CD4-positive, alpha-beta memory T cell (primary cell): Measurements from ENCODE around the gene TMEM204. TPM values are rescaled to one million over a fixed set of nuclear protein-coding genes. Genes with fewer than 3 reads are reported as not detected.
A peak's percentile ranks its signal among the peaks of the same experiment; 100 is the strongest.

Experiments used
- CTCF ChIA-PET: fragments of 350-600 bp; sonication (Branson Sonifier 250); formaldehyde crosslinking; loops from one replicate; lab custom pipeline; 2021; ENCODE audit warnings: inconsistent platforms; ENCODE audit not compliant: partially characterized antibody; lab: Charles Lee
- POLR2A ChIA-PET: fragments of 350-600 bp; sonication (Branson Sonifier 250); formaldehyde crosslinking; loops from one replicate; lab custom pipeline; 2021; ENCODE audit not compliant: partially characterized antibody; lab: Charles Lee
- DNase-seq, 5 donors: peaks; one replicate each; pipeline versions ENCODE4 v3.0.0 to v3.0.0-alpha.2; 2020 to 2022; ENCODE audit warnings: mixed read lengths in 1 of 5
- H3K27ac ChIP-seq: one replicate; pipeline ENCODE4 v1.7.0; 2013; ENCODE audit warnings: low read depth, low read length
- H3K27me3 ChIP-seq: 2 replicates; pipeline ENCODE4 v1.7.0; 2013; ENCODE audit warnings: mild to moderate bottlenecking, low read length, moderate library complexity; ENCODE audit not compliant: insufficient read depth
- H3K36me3 ChIP-seq: 2 replicates; pipeline ENCODE4 v1.7.0; 2013; ENCODE audit warnings: mild to moderate bottlenecking, low read length, moderate library complexity; ENCODE audit not compliant: insufficient read depth
- H3K4me1 ChIP-seq: 2 replicates; pipeline ENCODE4 v1.7.0; 2013; ENCODE audit warnings: mild to moderate bottlenecking, low read length, moderate library complexity; ENCODE audit not compliant: insufficient read depth
- H3K4me3 ChIP-seq, 2 donors: one replicate each; pipeline ENCODE4 v1.7.0; 2013; ENCODE audit warnings: low read length in 2 of 2, mild to moderate bottlenecking in 1 of 2
- H3K9me3 ChIP-seq, 2 donors: one replicate each; pipeline ENCODE4 v1.7.0; 2013; ENCODE audit warnings: low read length in 2 of 2, control low read depth in 1 of 2; ENCODE audit not compliant: control insufficient read depth in 1 of 2
- H3K27ac Mint-ChIP-seq, 7 donors: one replicate each; pipeline ENCODE4 v1.8.0; 2020 to 2021; ENCODE audit warnings: mixed read lengths in 7 of 7, mild to moderate bottlenecking in 6 of 7, inconsistent platforms in 3 of 7, moderate library complexity in 3 of 7
- H3K27me3 Mint-ChIP-seq, 2 donors: one replicate each; pipeline ENCODE4 v1.8.0; 2020 to 2021; ENCODE audit warnings: mixed read lengths in 2 of 2
- H3K36me3 Mint-ChIP-seq, 2 donors: one replicate each; pipeline ENCODE4 v1.8.0; 2020 to 2021; ENCODE audit warnings: mixed read lengths in 2 of 2, inconsistent platforms in 1 of 2, mild to moderate bottlenecking in 1 of 2
- H3K4me1 Mint-ChIP-seq, 4 donors: one replicate each; pipeline ENCODE4 v1.8.0; 2020 to 2021; ENCODE audit warnings: mixed read lengths in 4 of 4, mild to moderate bottlenecking in 1 of 4
- H3K4me3 Mint-ChIP-seq, 8 donors: one replicate each; pipeline ENCODE4 v1.8.0; 2020 to 2021; ENCODE audit warnings: mixed read lengths in 8 of 8, mild to moderate bottlenecking in 7 of 8, moderate library complexity in 6 of 8, inconsistent platforms in 3 of 8
- H3K9me3 Mint-ChIP-seq, 8 donors: one replicate each; pipeline ENCODE4 v1.8.0; 2020 to 2021; ENCODE audit warnings: mixed read lengths in 8 of 8, mild to moderate bottlenecking in 5 of 8, inconsistent platforms in 3 of 8, moderate library complexity in 1 of 8
- intact Hi-C: fragments of 100-400 bp; cut with micrococcal nuclease; formaldehyde crosslinking; loops from one replicate; pipeline ENCODE4 v1.15.1; 2023
- polyA plus RNA-seq, 2 donors: library from polyadenylated mRNA; unstranded; fragments of 300-500 nt; fragmentation: Illumina TruSeq; gene quantifications; one replicate each; pipeline ENCODE4 v1.2.3, GENCODE V29; 2021
- total RNA-seq, 2 experiments: library from RNA; stranded (reverse); gene quantifications; one replicate each; pipeline ENCODE4 v1.2.3, GENCODE V29; 2021

The TMEM204 gene
- total and polyA plus RNA-seq, 4 experiments from 2014 or later: 95.9 to 125 (median 111) TPM

DNA sequence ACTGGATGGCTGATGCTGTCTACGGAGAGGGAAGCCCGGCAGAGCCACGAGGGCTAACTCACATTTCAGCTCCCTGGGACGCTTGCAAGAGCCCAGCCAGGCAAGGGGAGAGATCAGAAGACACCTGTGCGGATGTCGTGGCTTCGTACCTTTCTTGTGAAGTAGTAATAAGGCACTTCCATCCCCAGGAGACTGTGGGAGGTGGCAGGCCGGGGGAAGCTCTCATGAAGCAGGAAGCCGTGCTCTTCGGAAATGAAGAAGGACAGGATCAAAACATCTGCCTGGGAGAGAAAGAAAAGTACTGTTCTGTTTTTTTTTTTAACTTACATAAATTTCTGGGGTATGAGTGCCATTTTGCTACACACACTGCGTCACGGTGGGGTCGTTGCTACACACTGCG lies 28.4 kb downstream of the TMEM204 start:
- Mint-ChIP-seq H3K9me3 (peaks cover 0 to 1% (median 0%) of the 10 kb centered on the region in 8 donors), H3K36me3 (peaks cover 5 to 12% of the 10 kb centered on the region in 2 donors), H3K27me3 (no peaks in the 10 kb centered on the region), H3K4me3 (peak overlapping the region in 4 of 8 donors; percentile 34 to 57 (median 46)), H3K27ac (peak overlapping the region; percentile 4 to 95 (median 57)), H3K4me1 (peaks cover 20 to 54% (median 32%) of the 10 kb centered on the region in 4 donors)
- H3K4me1 ChIP-seq: peaks cover 46% of the 10 kb centered on the region
- H3K9me3 ChIP-seq: no peaks in the 10 kb centered on the region
- no peak overlapping the region for H3K27ac ChIP-seq
- CTCF ChIA-PET: interaction anchor here (0.6 to 0.9 kb wide), 2 partner anchors 88 to 144 kb away, joined by 3 read pairs; partner anchors contain the start of gene MAPK8IP3
- no peaks in the 10 kb centered on the region for H3K36me3 ChIP-seq
- POLR2A ChIA-PET: interaction anchor here (0.6 to 1.7 kb wide), 3 partner anchors 18 to 36 kb away, joined by 3 to 4 read pairs (median 3); no protein-coding TSS in a partner anchor
- H3K27me3 ChIP-seq: no peaks in the 10 kb centered on the region
- no peak for DNase-seq
- H3K4me3 ChIP-seq: no peak overlapping the region
- intact Hi-C loops: no loop called here

- Mint-ChIP-seq H3K27me3 (no peaks in the 10 kb centered on the region), H3K27ac (no peak overlapping the region), H3K36me3 (peaks cover 0 to under 1% of the 10 kb centered on the region in 2 donors), H3K9me3 (peaks cover 0 to 1% (median 0%) of the 10 kb centered on the region in 8 donors), H3K4me1 (peaks cover 14 to 43% (median 30%) of the 10 kb centered on the region in 4 donors), H3K4me3 (no peak overlapping the region)
- no peak for DNase-seq
- no peak overlapping the region for H3K4me3 ChIP-seq
- intact Hi-C loops: no loop called here
- CTCF ChIA-PET: no interaction called here
- H3K4me1 ChIP-seq: peaks cover 42% of the 10 kb centered on the region
- POLR2A ChIA-PET: no interaction called here
- no peaks in the 10 kb centered on the region for H3K36me3 ChIP-seq
- no peaks in the 10 kb centered on the region for H3K9me3 ChIP-seq
- no peak overlapping the region for H3K27ac ChIP-seq
- no peaks in the 10 kb centered on the region for H3K27me3 ChIP-seq
Measured at GRCh38 chr16:1563786-1564185, 30.3 kb downstream of the TMEM204 start.

DNA sequence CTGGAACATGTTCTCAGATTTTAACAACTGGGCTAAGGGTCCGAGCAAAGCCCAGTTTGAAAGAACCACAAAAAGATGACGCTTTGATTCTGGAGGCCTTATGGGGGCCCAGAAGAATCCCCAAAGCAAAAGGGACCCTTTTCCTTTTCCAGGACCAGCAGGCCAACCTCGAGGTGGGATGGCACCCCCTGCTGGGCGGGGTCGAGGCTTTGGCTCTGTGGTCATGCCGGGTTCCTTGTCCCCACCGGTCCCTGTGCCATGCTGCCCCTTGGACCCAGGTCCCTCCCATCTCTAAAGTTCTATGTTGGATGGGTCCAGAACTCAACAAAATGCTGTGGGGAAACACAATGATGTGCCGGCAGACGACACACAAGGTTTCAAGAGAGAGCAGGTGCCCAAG lies 30.9 kb downstream of the TMEM204 start:
- intact Hi-C loops: no loop called here
- CTCF ChIA-PET: no interaction called here
- H3K4me3 ChIP-seq: no peak overlapping the region
- no peaks in the 10 kb centered on the region for H3K27me3 ChIP-seq
- DNase-seq: no peak
- peaks cover 36% of the 10 kb centered on the region for H3K4me1 ChIP-seq
- Mint-ChIP-seq H3K27ac (no peak overlapping the region), H3K36me3 (no peaks in the 10 kb centered on the region), H3K27me3 (no peaks in the 10 kb centered on the region), H3K4me1 (peaks cover 14 to 38% (median 26%) of the 10 kb centered on the region in 4 donors), H3K9me3 (peaks cover 0 to 1% (median 0%) of the 10 kb centered on the region in 8 donors), H3K4me3 (no peak overlapping the region)
- POLR2A ChIA-PET: no interaction called here
- no peak overlapping the region for H3K27ac ChIP-seq
- H3K9me3 ChIP-seq: no peaks in the 10 kb centered on the region
- H3K36me3 ChIP-seq: no peaks in the 10 kb centered on the region

DNA sequence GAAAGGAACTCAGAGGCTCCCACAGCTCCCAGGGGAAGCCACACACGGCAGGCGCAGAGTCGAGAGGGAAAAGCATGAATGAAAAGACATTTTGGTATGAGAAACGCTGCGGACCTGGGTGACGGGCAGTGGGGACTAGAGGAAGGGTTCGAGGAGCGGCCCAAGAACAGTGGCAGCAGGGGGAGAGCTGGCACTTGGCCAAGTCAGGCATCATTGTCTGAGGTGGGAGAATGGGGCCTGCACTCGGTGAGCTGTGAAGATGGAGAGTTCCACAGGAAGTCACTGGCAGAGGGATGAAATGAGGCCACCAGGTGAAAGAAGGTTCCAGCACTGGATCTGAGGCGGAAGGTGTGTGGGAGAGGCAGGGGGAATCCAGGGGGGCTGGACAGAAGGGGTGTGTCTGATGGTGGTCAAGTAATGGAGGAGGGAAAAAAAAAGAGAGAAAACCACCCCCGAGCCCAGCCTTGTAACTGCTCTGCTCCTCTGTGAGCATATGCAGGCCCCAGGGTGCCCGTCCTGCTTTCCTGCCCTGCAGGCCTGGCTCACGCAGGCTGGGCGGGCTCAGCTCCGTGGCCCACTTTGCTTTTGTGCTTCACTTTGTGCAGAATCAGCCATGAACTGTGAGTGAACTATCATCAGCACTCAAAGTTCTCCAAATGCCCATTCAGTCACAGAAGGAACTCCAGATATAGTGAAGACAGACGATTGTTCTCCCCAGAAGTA lies 31.8 kb downstream of the TMEM204 start:
- no peak overlapping the region for H3K27ac ChIP-seq
- no peaks in the 10 kb centered on the region for H3K27me3 ChIP-seq
- no peaks in the 10 kb centered on the region for H3K9me3 ChIP-seq
- intact Hi-C loops: no loop called here
- Mint-ChIP-seq H3K36me3 (no peaks in the 10 kb centered on the region), H3K27ac (peak overlapping the region in 4 of 7 donors; percentile 13 to 66 (median 30)), H3K9me3 (peaks cover 0 to 1% (median 0%) of the 10 kb centered on the region in 8 donors), H3K4me1 (peaks cover 7 to 29% (median 18%) of the 10 kb centered on the region in 4 donors), H3K27me3 (no peaks in the 10 kb centered on the region), H3K4me3 (no peak overlapping the region)
- no peaks in the 10 kb centered on the region for H3K36me3 ChIP-seq
- peaks cover 27% of the 10 kb centered on the region for H3K4me1 ChIP-seq
- no peak overlapping the region for H3K4me3 ChIP-seq
- DNase-seq: no peak
- POLR2A ChIA-PET: no interaction called here
- CTCF ChIA-PET: no interaction called here

DNA sequence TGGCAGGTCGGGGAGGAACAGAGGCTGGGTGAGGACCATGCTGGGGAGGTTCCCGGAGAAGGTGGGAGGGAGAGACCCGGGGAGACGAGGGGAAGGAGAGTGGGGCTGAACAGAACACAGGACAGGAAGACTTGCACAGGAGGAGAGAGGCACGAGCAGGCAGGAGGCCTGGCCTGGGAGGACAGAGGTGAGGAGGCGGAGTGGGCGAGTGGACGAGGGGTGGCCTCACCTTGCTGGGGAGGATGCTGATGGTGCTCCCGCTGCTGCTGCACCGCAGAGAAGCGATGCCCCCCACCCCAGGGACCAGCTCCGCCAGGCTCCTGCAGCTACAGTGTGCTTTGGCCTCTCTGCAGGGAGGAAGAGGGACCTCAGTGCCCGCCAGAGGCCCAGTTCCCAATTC lies 34.5 kb downstream of the TMEM204 start:
- H3K27ac ChIP-seq: no peak overlapping the region
- no peaks in the 10 kb centered on the region for H3K4me1 ChIP-seq
- no peaks in the 10 kb centered on the region for H3K9me3 ChIP-seq
- no peak overlapping the region for H3K4me3 ChIP-seq
- intact Hi-C loops: no loop called here
- peaks cover 0 to 1% (median 0%) of the 10 kb centered on the region in 4 donors for H3K4me1 Mint-ChIP-seq
- no peaks in the 10 kb centered on the region for H3K27me3 Mint-ChIP-seq
- peak overlapping the region in 1 of 7 donors; percentile 37 for H3K27ac Mint-ChIP-seq
- ChIA-PET CTCF (no interaction called here), POLR2A (no interaction called here)
- H3K4me3 Mint-ChIP-seq: peak overlapping the region in 1 of 8 donors; percentile 57
- H3K27me3 ChIP-seq: no peaks in the 10 kb centered on the region
- DNase-seq: no peak
- no peaks in the 10 kb centered on the region for H3K9me3 Mint-ChIP-seq
- H3K36me3 ChIP-seq: no peaks in the 10 kb centered on the region
- H3K36me3 Mint-ChIP-seq: no peaks in the 10 kb centered on the region

DNA sequence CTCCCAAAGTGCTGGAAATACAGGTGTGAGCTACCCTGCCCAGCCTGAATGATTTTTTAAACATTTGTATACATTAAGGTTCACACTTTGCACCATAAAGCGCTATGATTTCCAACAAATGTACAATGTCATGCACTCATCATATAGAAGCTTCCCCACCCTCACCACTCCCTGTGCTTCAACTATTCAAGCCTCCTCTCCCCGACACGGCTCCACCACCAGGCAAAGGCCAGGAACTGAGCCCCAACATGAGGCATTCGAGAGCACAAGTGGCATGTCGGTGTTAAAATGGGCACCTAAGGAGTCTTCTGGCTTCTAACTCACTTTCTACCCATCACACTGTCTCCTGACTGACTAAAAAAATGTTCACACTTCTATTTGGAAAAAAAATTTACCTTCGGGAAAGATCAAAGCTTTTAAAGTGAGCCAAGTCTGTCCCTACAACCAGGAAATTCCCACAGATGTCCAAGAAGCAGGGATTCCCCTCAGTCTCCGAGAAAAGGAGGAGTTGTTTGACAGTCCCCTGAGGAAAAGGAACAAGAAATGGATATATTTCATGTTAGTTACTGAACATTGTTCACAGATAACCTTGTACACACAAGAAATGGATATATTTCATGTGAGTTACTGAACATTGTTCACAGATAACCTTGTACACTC lies 37.7 kb downstream of the TMEM204 start:
- Mint-ChIP-seq H3K27me3 (no peaks in the 10 kb centered on the region), H3K4me3 (no peak overlapping the region), H3K9me3 (no peaks in the 10 kb centered on the region), H3K36me3 (no peaks in the 10 kb centered on the region), H3K4me1 (no peaks in the 10 kb centered on the region), H3K27ac (peak overlapping the region in 1 of 7 donors; percentile 53)
- ChIA-PET POLR2A (no interaction called here), CTCF (no interaction called here)
- intact Hi-C loops: no loop called here
- no peaks in the 10 kb centered on the region for H3K9me3 ChIP-seq
- no peak overlapping the region for H3K27ac ChIP-seq
- no peaks in the 10 kb centered on the region for H3K36me3 ChIP-seq
- DNase-seq: no peak
- no peaks in the 10 kb centered on the region for H3K27me3 ChIP-seq
- no peaks in the 10 kb centered on the region for H3K4me1 ChIP-seq
- no peak overlapping the region for H3K4me3 ChIP-seq

- ChIA-PET POLR2A (no interaction called here), CTCF (interaction anchor here (1.9 kb wide), 1 partner anchor 13 kb away, joined by 4 read pairs; no protein-coding TSS in a partner anchor)
- Histone ChIP-seq H3K9me3 (no peaks in the 10 kb centered on the region), H3K4me3 (no peak overlapping the region), H3K36me3 (no peaks in the 10 kb centered on the region), H3K4me1 (no peaks in the 10 kb centered on the region), H3K27ac (no peak overlapping the region), H3K27me3 (no peaks in the 10 kb centered on the region)
- no peak for DNase-seq
- intact Hi-C loops: no loop called here
- Mint-ChIP-seq H3K27ac (no peak overlapping the region), H3K4me3 (no peak overlapping the region), H3K27me3 (no peaks in the 10 kb centered on the region), H3K4me1 (no peaks in the 10 kb centered on the region), H3K9me3 (no peaks in the 10 kb centered on the region), H3K36me3 (no peaks in the 10 kb centered on the region)
Measured at GRCh38 chr16:1572673-1573072, 39.2 kb downstream of the TMEM204 start.
